ENCODE results near the gene GNPTG.

Gene GNPTG

GRCh38 chr16:1374418-1375297 lies 22.9 kb downstream of the GNPTG start:
- Mint-ChIP-seq H3K27ac (no peak overlapping the region), H3K27me3 (ENCODE audit: low read depth) (no peaks in the 10 kb centered on the region), H3K9me3 (no peaks in the 10 kb centered on the region), H3K4me1 (ENCODE audit: low read depth) (peaks cover 6% of the 10 kb centered on the region), H3K36me3 (ENCODE audit: low read depth) (peaks cover 5% of the 10 kb centered on the region), H3K4me3 (no peak overlapping the region)
- DNase-seq (ENCODE audit: low spot score), result no peak

DNA sequence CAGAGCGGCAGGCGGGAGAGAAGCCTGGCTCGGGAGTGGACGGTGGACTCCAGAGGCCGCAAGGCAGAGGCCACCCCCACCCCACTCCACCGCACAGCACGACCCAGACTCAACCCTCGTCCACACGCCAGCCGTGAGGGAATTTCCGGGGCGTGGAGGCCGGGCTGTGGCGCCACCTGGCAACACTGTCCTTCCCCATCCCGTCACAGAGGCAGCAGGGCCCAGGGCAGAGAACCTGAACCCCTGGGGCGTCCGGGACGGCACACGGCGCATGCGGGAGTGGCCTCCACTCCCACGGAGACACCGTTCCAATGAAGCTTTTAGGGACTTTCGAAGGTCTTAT lies 23.5 kb downstream of the GNPTG start:
- H3K36me3 Mint-ChIP-seq (ENCODE audit: low read depth), result peaks cover 5% of the 10 kb centered on the region
- no peak for DNase-seq (ENCODE audit: low spot score)
- no peaks in the 10 kb centered on the region for H3K27me3 Mint-ChIP-seq (ENCODE audit: low read depth)
- no peak overlapping the region for H3K27ac Mint-ChIP-seq
- no peaks in the 10 kb centered on the region for H3K9me3 Mint-ChIP-seq
- no peak overlapping the region for H3K4me3 Mint-ChIP-seq
- H3K4me1 Mint-ChIP-seq (ENCODE audit: low read depth), result peaks cover 8% of the 10 kb centered on the region

DNA sequence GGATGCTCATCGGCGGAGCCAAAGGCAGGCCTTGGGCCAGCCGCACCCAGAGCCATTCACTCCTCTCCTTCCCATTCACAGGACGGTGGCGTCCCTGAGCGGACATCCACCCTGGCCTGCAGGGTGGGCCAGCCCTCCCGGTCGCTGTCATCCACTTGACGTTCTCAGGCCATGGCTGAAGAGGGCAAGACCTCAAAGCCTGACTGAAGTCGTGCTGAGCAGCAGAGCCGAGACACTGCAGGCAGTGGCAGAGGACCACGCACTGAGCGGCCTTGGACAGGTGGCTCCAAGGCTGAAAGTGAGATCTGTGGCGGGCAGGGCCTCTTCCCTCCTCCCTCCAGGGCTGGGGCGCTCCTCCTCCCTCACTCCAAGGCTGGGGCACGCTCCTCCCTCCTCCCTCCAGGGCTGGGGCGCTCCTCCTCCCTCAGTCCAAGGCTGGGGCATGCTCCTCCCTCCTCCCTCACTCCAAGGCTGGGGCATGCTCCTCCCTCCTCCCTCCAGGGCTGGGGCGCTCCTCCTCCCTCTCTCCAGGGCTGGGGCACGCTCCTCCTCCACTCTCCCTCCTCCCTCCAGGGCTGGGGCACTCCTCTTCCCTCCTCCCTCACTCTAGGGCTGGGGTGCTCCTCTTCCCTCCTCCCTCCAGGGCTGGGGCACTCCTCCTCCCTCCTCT lies 24.1 kb downstream of the GNPTG start:
- Mint-ChIP-seq H3K4me3 (no peak overlapping the region), H3K4me1 (ENCODE audit: low read depth) (peaks cover 8% of the 10 kb centered on the region), H3K9me3 (no peaks in the 10 kb centered on the region), H3K27ac (no peak overlapping the region), H3K36me3 (ENCODE audit: low read depth) (peaks cover 6% of the 10 kb centered on the region), H3K27me3 (ENCODE audit: low read depth) (no peaks in the 10 kb centered on the region)
- no peak for DNase-seq (ENCODE audit: low spot score)

GRCh38 chr16:1377406-1378010 lies 25.8 kb downstream of the GNPTG start:
- Mint-ChIP-seq H3K4me1 (ENCODE audit: low read depth) (peaks cover 8% of the 10 kb centered on the region), H3K27me3 (ENCODE audit: low read depth) (no peaks in the 10 kb centered on the region), H3K36me3 (ENCODE audit: low read depth) (peaks cover 8% of the 10 kb centered on the region), H3K9me3 (no peaks in the 10 kb centered on the region), H3K4me3 (peak overlapping the region; percentile 82), H3K27ac (peak overlapping the region; percentile 60)
- DNase-seq (ENCODE audit: low spot score), result no peak

GRCh38 chr16:1378087-1378803 lies 26.5 kb downstream of the GNPTG start:
- H3K9me3 Mint-ChIP-seq, result no peaks in the 10 kb centered on the region
- no peaks in the 10 kb centered on the region for H3K27me3 Mint-ChIP-seq (ENCODE audit: low read depth)
- H3K36me3 Mint-ChIP-seq (ENCODE audit: low read depth), result peaks cover 8% of the 10 kb centered on the region
- no peak for DNase-seq (ENCODE audit: low spot score)
- H3K4me3 Mint-ChIP-seq, result peak overlapping the region; percentile 82
- peak overlapping the region; percentile 72 for H3K27ac Mint-ChIP-seq
- H3K4me1 Mint-ChIP-seq (ENCODE audit: low read depth), result peaks cover 8% of the 10 kb centered on the region

GRCh38 chr16:1378804-1379303 lies 27.1 kb downstream of the GNPTG start:
- DNase-seq (ENCODE audit: low spot score), result peak; percentile 79
- peak overlapping the region; percentile 82 for H3K4me3 Mint-ChIP-seq
- peak overlapping the region; percentile 86 for H3K27ac Mint-ChIP-seq
- H3K4me1 Mint-ChIP-seq (ENCODE audit: low read depth), result peaks cover 8% of the 10 kb centered on the region
- peaks cover 8% of the 10 kb centered on the region for H3K36me3 Mint-ChIP-seq (ENCODE audit: low read depth)
- no peaks in the 10 kb centered on the region for H3K9me3 Mint-ChIP-seq
- H3K27me3 Mint-ChIP-seq (ENCODE audit: low read depth), result no peaks in the 10 kb centered on the region

DNA sequence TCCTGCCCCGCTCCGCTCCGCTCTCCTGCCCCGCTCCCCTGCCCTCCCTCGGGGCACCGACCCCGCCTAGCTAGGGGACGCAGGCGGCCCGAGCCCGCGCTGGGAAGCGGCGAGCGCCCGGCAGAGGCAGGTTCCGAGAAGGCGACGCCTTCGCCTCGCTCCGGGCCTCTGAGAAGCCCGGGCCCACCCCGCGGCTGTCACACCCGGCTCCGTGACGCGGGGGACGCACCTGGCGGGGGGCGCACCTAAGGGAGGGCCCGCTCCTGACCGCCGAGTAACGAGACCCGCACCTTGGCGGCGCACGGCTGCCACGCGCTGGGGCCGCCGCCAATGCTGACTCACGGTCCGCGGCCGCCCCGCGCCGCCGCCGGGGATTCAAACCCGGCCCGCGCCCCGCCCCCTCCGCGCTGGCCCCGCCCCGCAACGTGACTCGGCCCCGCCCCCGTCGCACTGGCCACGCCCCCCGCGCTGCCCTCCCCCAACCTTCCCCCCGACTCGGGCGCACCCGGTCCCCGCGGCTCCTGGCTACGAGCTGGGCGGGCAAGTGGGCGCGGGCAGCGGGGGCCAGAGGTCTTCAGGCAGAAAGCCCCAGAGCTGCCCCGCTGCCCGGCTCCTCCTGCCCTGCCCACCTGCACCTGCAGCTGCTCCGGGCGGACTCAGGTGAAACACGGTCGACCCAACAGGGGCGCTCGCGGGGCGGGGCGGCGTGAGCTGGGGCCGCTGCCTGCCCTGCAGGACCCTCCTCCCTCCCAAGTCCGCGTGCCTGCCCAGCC lies 27.8 kb downstream of the GNPTG start:
- Mint-ChIP-seq H3K27ac (peak overlapping the region; percentile 52), H3K4me3 (peak overlapping the region; percentile 77)

GRCh38 chr16:1380195-1380594 lies 28.5 kb downstream of the GNPTG start:
- H3K9me3 Mint-ChIP-seq, result no peaks in the 10 kb centered on the region
- H3K4me1 Mint-ChIP-seq (ENCODE audit: low read depth), result peaks cover 8% of the 10 kb centered on the region
- peaks cover 8% of the 10 kb centered on the region for H3K36me3 Mint-ChIP-seq (ENCODE audit: low read depth)
- peak overlapping the region; percentile 77 for H3K4me3 Mint-ChIP-seq
- H3K27ac Mint-ChIP-seq, result peak overlapping the region; percentile 52
- no peak for DNase-seq (ENCODE audit: low spot score)
- no peaks in the 10 kb centered on the region for H3K27me3 Mint-ChIP-seq (ENCODE audit: low read depth)

More for the DNA sequence above, 27.8 kb downstream of the GNPTG start:
- H3K27me3 Mint-ChIP-seq (ENCODE audit: low read depth), result no peaks in the 10 kb centered on the region
- H3K4me1 Mint-ChIP-seq (ENCODE audit: low read depth), result peaks cover 8% of the 10 kb centered on the region
- H3K36me3 Mint-ChIP-seq (ENCODE audit: low read depth), result peaks cover 8% of the 10 kb centered on the region
- DNase-seq (ENCODE audit: low spot score), result peak; percentile 66
- H3K9me3 Mint-ChIP-seq, result no peaks in the 10 kb centered on the region

GRCh38 chr16:1381612-1382406 lies 30.1 kb downstream of the GNPTG start:
- H3K9me3 Mint-ChIP-seq, result no peaks in the 10 kb centered on the region
- H3K27me3 Mint-ChIP-seq (ENCODE audit: low read depth), result no peaks in the 10 kb centered on the region
- H3K36me3 Mint-ChIP-seq (ENCODE audit: low read depth), result peaks cover 8% of the 10 kb centered on the region
- H3K4me3 Mint-ChIP-seq, result no peak overlapping the region
- peaks cover 8% of the 10 kb centered on the region for H3K4me1 Mint-ChIP-seq (ENCODE audit: low read depth)
- no peak for DNase-seq (ENCODE audit: low spot score)
- peak overlapping the region; percentile 31 for H3K27ac Mint-ChIP-seq

GRCh38 chr16:1383556-1383955 lies 31.8 kb downstream of the GNPTG start:
- Mint-ChIP-seq H3K27ac (no peak overlapping the region), H3K27me3 (ENCODE audit: low read depth) (no peaks in the 10 kb centered on the region), H3K36me3 (ENCODE audit: low read depth) (peaks cover 6% of the 10 kb centered on the region), H3K4me1 (ENCODE audit: low read depth) (peaks cover 4% of the 10 kb centered on the region), H3K9me3 (no peaks in the 10 kb centered on the region), H3K4me3 (no peak overlapping the region)
- no peak for DNase-seq (ENCODE audit: low spot score)

DNA sequence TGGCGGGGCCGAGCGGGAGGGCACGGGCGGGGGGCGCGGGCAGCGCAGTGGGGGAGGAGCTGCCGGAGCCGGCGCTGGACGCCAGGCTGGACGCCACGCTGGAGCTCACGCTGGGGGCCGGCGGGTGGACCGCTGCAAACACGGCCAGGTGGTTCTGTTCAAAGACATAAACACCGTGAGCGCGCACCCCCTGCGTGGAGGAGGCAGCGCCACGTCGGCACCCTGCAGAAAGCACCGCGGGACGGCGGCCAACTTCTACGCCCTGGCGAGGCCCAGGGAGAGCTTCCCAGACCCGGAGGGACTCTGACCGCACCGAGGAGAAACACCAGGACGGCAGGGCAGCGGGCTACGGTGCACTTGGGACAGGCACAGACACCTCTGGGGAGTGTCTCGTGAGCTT lies 33.5 kb downstream of the GNPTG start:
- no peak for DNase-seq (ENCODE audit: low spot score)
- H3K27me3 Mint-ChIP-seq (ENCODE audit: low read depth), result no peaks in the 10 kb centered on the region
- H3K4me1 Mint-ChIP-seq (ENCODE audit: low read depth), result no peaks in the 10 kb centered on the region
- H3K27ac Mint-ChIP-seq, result no peak overlapping the region
- H3K36me3 Mint-ChIP-seq (ENCODE audit: low read depth), result peaks cover 3% of the 10 kb centered on the region
- no peak overlapping the region for H3K4me3 Mint-ChIP-seq
- no peaks in the 10 kb centered on the region for H3K9me3 Mint-ChIP-seq

GRCh38 chr16:1387331-1387730 lies 35.6 kb downstream of the GNPTG start:
- Mint-ChIP-seq H3K27ac (no peak overlapping the region), H3K27me3 (ENCODE audit: low read depth) (no peaks in the 10 kb centered on the region), H3K4me3 (no peak overlapping the region), H3K4me1 (ENCODE audit: low read depth) (no peaks in the 10 kb centered on the region), H3K9me3 (no peaks in the 10 kb centered on the region), H3K36me3 (ENCODE audit: low read depth) (no peaks in the 10 kb centered on the region)
- DNase-seq (ENCODE audit: low spot score), result no peak

Data from T-helper 2 cell treated with Interferon-gamma antibody and Interleukin-4, amounts not matched to agents 5 μg/mL and 100 μg/mL, for 36 hours (primary cell).